ENCODE results near the gene TCP11L1. TPM values are rescaled to one million over a fixed set of nuclear protein-coding genes. Genes with fewer than 3 reads are reported as not detected.

Gene TCP11L1
- total and polyA plus RNA-seq, 2 of the 8 experiments (the other 6 are each of a cell fraction or from before 2014, with no cell fraction given), result 10.9 to 23.1 TPM

- Histone ChIP-seq H3K4me2 (ENCODE audit: insufficient read depth in 1 of 2, low read depth in 2 of 2, low read length in 2 of 2) (no peak overlapping the region), H4K91ac (replicated peaks; ENCODE audit: insufficient read length, low read length) (no peak overlapping the region), H3K23me2 (ENCODE audit: low read depth, low read length) (no peaks in the 10 kb centered on the region), H3K4me1 (replicated peaks in 1 of 4; ENCODE audit: control insufficient read depth in 3 of 4, insufficient read depth in 4 of 4, low read length in 3 of 4) (peaks cover 0 to 2% (median 0%) of the 10 kb centered on the region in 4 experiments; a peak in 1 of 7 replicates), H3K4me3 (ENCODE audit: extremely low read depth in 1 of 4, insufficient read depth in 2 of 4, low read depth in 3 of 4, low read length in 4 of 4) (no peak overlapping the region), H4K8ac (ENCODE audit: extremely low read depth, insufficient read depth, low read length) (no peak overlapping the region), H2BK20ac (ENCODE audit: low read length) (no peak overlapping the region), H3K27me3 (replicated peaks in 1 of 4; ENCODE audit: control insufficient read depth in 3 of 4, extremely low read depth in 1 of 4, insufficient read depth in 3 of 4, low read length in 3 of 4) (no peaks in the 10 kb centered on the region), H3K14ac (ENCODE audit: insufficient read length) (no peak overlapping the region), H3K4ac (replicated peaks; ENCODE audit: insufficient read length, low read depth, low read length) (no peak overlapping the region), H4K5ac (ENCODE audit: insufficient read length, low read depth, low read length) (no peak overlapping the region), H3K56ac (replicated peaks; ENCODE audit: insufficient read length, low read depth, low read length) (no peak overlapping the region), H2BK5ac (ENCODE audit: low read depth, low read length) (no peak overlapping the region), H3K9me3 (ENCODE audit: insufficient read depth in 2 of 2, low read depth in 1 of 2, low read length in 1 of 2) (peaks cover 0 to 7% of the 10 kb centered on the region in 2 experiments; a peak in 1 of 4 replicates), H3K36me3 (ENCODE audit: control insufficient read depth in 2 of 4, insufficient read depth in 4 of 4, low read length in 3 of 4) (no peaks in the 10 kb centered on the region), H2AK5ac (ENCODE audit: low read depth, low read length) (no peak overlapping the region), H3K27ac (ENCODE audit: low read depth, low read length) (no peak overlapping the region), H3K23ac (ENCODE audit: insufficient read length) (no peak overlapping the region), H2BK12ac (ENCODE audit: low read depth, low read length) (no peak overlapping the region), H2BK120ac (replicated peaks; ENCODE audit: low read depth, low read length) (no peak overlapping the region), H2BK15ac (ENCODE audit: low read length) (no peak overlapping the region), H3K9ac (replicated peaks in 1 of 4; ENCODE audit: extremely low read depth in 1 of 4, low read depth in 3 of 4, low read length in 3 of 4) (no peak overlapping the region), H3K79me1 (ENCODE audit: low read depth, low read length) (no peaks in the 10 kb centered on the region), H4K20me1 (replicated peaks in 1 of 2; ENCODE audit: control insufficient read depth in 1 of 2, insufficient read depth in 2 of 2, low read length in 2 of 2) (no peaks in the 10 kb centered on the region), H2AFZ (ENCODE audit: low read length) (no peak overlapping the region), H3K79me2 (ENCODE audit: control insufficient read depth in 1 of 2, insufficient read depth in 2 of 2, low read length in 2 of 2) (no peaks in the 10 kb centered on the region), H3K18ac (ENCODE audit: extremely low read depth, low read length) (no peak overlapping the region)
- WGBS, 2 experiments (ENCODE audit: extremely low coverage in 1 of 2, insufficient coverage in 1 of 2, insufficient read length in 1 of 2, insufficient replicate concordance in 2 of 2, low coverage in 1 of 2, low lambda C conversion rate in 2 of 2, missing lambda C conversion rate in 1 of 2), result 90% methylated on average over 3 of the region's 3 CpGs; no CpG with 5 or more reads in 1 of the 2 experiments
- ChIA-PET CTCF (ENCODE audit: partially characterized antibody) (interaction anchor here (1.4 kb wide), 1 partner anchor 74 kb away, joined by 7 read pairs; no protein-coding TSS in a partner anchor), POLR2A (ENCODE audit: partially characterized antibody) (interaction anchor here (1.2 kb wide), 1 partner anchor 17 kb away, joined by 4 read pairs; no protein-coding TSS in a partner anchor)
- no peak for FAIRE-seq
- DNase-seq (ENCODE audit: low read depth in 1 of 2, low spot score in 2 of 2), result no peak
- TF ChIP-seq SAP30 (IDR thresholded peaks at IDR 0.05; ENCODE audit: insufficient read depth, insufficient replicate concordance, low read length) (no peak), CBX8 (IDR thresholded peaks at IDR 0.05; ENCODE audit: borderline replicate concordance, low read depth, low read length) (no peak), RFX5 (IDR thresholded peaks at IDR 0.05; ENCODE audit: borderline replicate concordance, low read depth, low read length) (no peak), BCL11A (IDR thresholded peaks at IDR 0.05; ENCODE audit: low read depth in 2 of 2, low read length in 2 of 2) (no peak), RXRA (IDR thresholded peaks at IDR 0.05; ENCODE audit: insufficient read depth, low read depth, low read length) (no peak), KDM4A (IDR thresholded peaks at IDR 0.05; ENCODE audit: low read depth, low read length, severe bottlenecking) (no peak)
- TF ChIP-seq, protein P1, sequence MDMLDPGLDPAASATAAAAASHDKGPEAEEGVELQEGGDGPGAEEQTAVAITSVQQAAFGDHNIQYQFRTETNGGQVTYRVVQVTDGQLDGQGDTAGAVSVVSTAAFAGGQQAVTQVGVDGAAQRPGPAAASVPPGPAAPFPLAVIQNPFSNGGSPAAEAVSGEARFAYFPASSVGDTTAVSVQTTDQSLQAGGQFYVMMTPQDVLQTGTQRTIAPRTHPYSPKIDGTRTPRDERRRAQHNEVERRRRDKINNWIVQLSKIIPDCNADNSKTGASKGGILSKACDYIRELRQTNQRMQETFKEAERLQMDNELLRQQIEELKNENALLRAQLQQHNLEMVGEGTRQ (IDR thresholded peaks at IDR 0.05; ENCODE audit: low read length), result no peak
Observed at GRCh38 chr11:32991427-32991826, 47.9 kb upstream of the TCP11L1 start.
